HG03064 (cell line): Measurements from ENCODE around the gene PINLYP.
"Not testable (repeated sequence)": the region's sequence is repeated elsewhere in the genome, so short reads cannot be mapped to it uniquely, and the experiment has no call there.

Experiments
- ATAC-seq: cut with Tn5 transposase; IDR thresholded peaks from one replicate; pipeline ENCODE4 v1.9.1; 2021; ENCODE audit warnings: low read depth; ENCODE audit not compliant: unreplicated experiment

Gene PINLYP

DNA sequence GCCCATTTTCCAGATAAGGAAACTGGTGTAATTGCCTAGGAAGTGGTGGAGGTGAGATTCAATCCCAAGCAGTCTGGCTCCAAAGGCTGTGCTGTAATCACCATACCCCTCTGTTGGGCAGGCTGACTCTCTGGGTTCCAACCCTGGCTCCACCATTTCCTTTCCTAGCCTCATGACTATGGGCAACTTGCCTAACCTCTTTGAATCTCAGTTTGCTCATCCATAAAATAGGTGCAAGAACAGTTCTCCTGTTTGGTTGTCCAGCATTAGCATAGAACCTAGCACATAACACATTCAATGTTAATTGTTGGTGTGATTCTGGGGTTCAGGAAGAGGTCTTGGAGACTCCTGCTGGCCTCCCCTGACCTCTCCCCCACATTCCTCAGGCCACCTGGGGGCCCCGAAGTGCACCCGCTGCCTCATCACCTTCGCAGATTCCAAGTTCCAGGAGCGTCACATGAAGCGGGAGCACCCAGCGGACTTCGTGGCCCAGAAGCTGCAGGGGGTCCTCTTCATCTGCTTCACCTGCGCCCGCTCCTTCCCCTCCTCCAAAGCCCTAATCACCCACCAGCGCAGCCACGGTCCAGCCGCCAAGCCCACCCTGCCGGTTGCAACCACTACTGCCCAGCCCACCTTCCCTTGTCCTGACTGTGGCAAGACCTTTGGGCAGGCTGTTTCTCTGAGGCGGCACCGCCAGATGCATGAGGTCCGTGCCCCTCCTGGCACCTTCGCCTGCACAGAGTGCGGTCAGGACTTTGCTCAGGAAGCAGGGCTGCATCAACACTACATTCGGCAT, 23.0 kb downstream of the PINLYP start:
- ATAC-seq = no peak

DNA sequence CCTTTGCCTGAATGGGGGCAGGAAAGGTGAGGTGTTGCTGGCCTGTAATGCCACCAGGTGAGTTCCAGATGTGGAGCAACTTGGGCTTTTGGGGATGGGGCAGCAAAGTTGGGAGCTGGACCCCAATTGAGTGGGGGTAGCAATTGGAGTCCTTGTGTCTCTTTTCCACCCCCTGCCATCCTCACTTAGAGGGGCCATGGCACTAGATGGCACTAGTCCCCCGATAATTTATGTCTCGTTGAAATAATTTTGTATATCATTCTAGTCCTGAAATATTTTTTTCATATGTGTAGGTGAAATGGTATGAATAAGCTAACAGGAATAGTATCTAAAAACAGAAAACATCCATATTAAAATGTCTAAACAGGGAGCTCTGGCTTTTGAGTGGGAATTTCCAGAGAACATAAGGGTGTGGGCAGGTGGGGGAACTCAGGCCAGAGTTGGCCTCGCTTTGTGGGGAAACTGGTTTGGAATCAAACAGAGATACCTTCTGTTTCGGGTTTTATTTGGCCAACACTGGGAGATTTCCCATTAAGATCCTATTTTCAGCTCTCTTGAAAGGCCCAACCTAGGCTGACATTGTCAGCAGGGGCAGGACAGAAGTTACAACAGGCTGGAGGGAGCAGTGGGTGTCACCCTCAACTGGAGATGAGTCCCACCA, 24.2 kb downstream of the PINLYP start:
- ATAC-seq = no peak

DNA sequence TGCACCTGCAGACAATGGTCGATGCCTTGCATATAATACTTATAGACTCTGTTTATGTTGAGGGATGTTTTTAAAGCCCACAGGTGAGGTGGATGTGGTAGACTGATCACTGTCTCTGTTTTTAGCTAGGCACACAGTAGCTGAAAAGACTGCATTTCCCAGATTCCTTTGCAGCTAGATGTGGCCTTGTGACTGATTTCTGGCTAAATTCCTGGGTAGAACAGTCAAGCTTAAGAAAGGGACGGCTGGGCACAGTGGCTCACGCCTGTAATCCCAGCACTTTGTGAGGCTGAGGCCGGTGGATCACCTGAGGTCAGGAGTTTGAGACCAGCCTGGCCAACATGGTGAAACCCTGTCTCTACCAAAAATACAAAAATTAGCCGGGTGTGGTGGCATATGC, 24.7 kb downstream of the PINLYP start:
- ATAC-seq = not testable (repeated sequence)

- no peak for ATAC-seq
Observed at GRCh38 chr19:43605875-43606568, 30.4 kb downstream of the PINLYP start.

- ATAC-seq = no peak
Observed at GRCh38 chr19:43606569-43607229, 31.1 kb downstream of the PINLYP start.

GRCh38 chr19:43607238-43608205, 31.9 kb downstream of the PINLYP start:
- ATAC-seq = no peak

- no peak for ATAC-seq
Observed at GRCh38 chr19:43609872-43610271, 34.3 kb downstream of the PINLYP start.

DNA sequence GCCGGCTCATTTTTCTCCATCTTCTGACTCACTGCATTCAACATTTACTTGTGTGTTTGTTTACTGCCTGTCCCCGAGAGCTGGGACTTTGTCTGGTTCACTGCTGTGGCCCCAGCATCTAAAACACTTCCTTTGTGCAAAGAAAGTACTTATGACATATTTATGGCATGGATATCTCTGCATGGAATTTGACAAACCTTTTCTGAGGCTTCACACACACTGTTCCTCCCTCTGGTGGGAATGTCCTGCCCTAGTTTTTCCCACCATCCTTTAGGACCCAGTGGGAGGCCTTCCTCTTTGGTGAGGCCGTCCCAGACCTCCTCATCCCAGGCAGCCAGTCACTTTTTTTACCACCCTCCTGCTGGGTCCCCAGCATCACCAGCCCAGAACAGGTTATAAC, 34.9 kb downstream of the PINLYP start:
- no peak for ATAC-seq

GRCh38 chr19:43611788-43612187, 36.2 kb downstream of the PINLYP start, which contains the start of gene SRRM5:
Gene SRRM5, plus strand, starts transcription at chr19:43612088. Its CDS starts 34 bp downstream, at chr19:43612122.
- ATAC-seq = no peak

- no peak for ATAC-seq
Observed at GRCh38 chr19:43612374-43612773, 36.8 kb downstream of the PINLYP start.

- no peak for ATAC-seq
Observed at GRCh38 chr19:43616306-43616705, 40.7 kb downstream of the PINLYP start.

- ATAC-seq = no peak
Observed at GRCh38 chr19:43616954-43617353, 41.4 kb downstream of the PINLYP start.

GRCh38 chr19:43618921-43619261, 43.3 kb downstream of the PINLYP start:
- ATAC-seq = peak; percentile 11

DNA sequence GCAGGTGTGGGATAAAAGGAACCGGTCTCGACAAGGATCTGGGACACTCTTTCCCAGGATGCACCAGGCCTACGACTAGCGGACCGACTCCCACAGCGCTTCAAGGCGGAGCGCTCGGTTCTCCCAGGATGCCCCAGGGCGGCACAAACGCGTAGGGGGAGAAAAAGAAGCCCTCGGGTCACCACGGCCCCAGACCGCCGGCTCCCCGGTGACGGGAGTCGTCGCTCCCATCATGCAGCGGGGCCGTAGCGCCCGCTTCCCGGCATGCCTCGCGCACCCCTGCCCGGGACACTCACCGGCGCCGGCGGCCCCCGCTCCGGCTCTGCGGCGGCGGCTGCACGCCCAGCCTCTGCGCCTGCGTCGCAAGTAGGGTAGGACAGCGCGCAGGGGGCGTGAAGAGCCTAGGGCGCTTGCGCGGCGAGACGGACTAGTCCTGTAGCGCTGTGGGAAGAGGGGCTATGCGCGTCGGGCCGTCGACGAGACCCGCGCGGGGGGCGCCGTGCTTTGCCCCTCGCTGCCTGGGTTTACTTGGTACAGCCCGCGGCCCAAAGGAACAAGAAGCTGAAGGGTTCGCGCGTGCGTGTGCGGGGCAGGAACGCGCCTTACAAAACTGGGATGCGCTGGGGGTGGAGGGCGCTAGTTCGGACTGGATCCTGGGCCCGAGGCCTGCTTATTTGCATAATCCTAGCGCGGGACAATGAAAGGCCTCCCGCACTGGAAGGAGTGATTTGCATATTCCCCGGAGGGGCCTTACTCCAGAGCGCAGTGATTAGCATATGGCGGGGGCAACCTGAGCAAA, 43.9 kb downstream of the PINLYP start, which contains the start of gene ZNF428:
TSS of gene ZNF428 (minus strand) at position 368 of the 799 bp plus-strand sequence. CDS start 5,325 bp downstream, outside the sequence.
- peak; percentile 62 for ATAC-seq

- no peak for ATAC-seq
Observed at GRCh38 chr19:43620061-43621001, 44.7 kb downstream of the PINLYP start.

- ATAC-seq = no peak
Observed at GRCh38 chr19:43622070-43622469, 46.5 kb downstream of the PINLYP start.

DNA sequence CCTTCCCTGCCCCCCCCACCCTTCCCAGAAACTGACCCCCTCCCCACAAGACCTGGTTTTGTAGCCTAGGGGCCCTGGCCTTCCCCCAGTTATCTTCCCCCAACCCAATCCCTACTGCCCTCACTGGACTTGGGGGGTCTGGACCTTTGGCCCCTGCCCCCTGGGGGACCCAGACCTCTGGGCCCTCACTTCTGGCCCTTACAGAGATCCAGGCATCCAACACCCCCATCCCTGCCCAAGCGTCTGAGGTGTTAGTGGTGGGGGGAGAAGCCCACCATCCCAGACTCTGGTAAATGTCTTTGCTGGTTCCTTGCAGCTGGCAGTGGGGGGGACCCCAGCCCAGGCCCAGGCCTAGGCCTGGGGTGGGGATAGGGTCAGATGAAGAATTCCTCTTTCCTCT, 47.4 kb downstream of the PINLYP start:
- no peak for ATAC-seq
